Measurements from ENCODE around the gene CASZ1. TPM values are rescaled to one million over a fixed set of nuclear protein-coding genes. Genes with fewer than 3 reads are reported as not detected.

The CASZ1 gene
- total RNA-seq, 4 donors from 2014 or later, result 13.1 to 33.7 (median 20.9) TPM

- Histone ChIP-seq H3K27me3 (peaks cover 0 to 10% (median 0%) of the 10 kb centered on the region in 4 donors), H3K4me3 (no peak overlapping the region), H3K4me1 (peaks cover 0 to 36% (median 9%) of the 10 kb centered on the region in 3 donors), H3K9me3 (no peaks in the 10 kb centered on the region), H3K27ac (no peak overlapping the region), H3K36me3 (peaks cover 0 to 16% (median 0%) of the 10 kb centered on the region in 3 donors)
- 67 to 83% methylated on average over 3 to 9 of the region's 10 CpGs for WGBS, 2 donors
- intact Hi-C loops (cut with DNase I), result no loop called here
- DNase-seq, result no peak
- TF ChIP-seq CTCF (IDR thresholded peaks at IDR 0.05) (no peak), POLR2A (IDR thresholded peaks at IDR 0.05) (no peak)
These were observed 79.6 kb downstream of the CASZ1 start for GRCh38 chr1:10716840-10717239.

- peak overlapping the region in 1 of 4 donors; percentile 18 for H3K27ac ChIP-seq
- peaks cover 0 to 13% (median 0%) of the 10 kb centered on the region in 3 donors for H3K36me3 ChIP-seq
- 47 to 78% methylated on average over 14 to 16 of the region's 22 CpGs for WGBS, 2 donors
- H3K4me3 ChIP-seq, result no peak overlapping the region
- TF ChIP-seq CTCF (IDR thresholded peaks at IDR 0.05) (no peak), POLR2A (IDR thresholded peaks at IDR 0.05) (no peak)
- H3K9me3 ChIP-seq, result no peaks in the 10 kb centered on the region
- H3K27me3 ChIP-seq, result peaks cover 0 to 13% (median 0%) of the 10 kb centered on the region in 4 donors
- H3K4me1 ChIP-seq, result peaks cover 0 to 29% (median 9%) of the 10 kb centered on the region in 3 donors
- intact Hi-C loops (cut with DNase I), result no loop called here
- DNase-seq, result no peak
These were observed 81.9 kb downstream of the CASZ1 start for GRCh38 chr1:10714337-10715114.

- WGBS, 2 donors, result 40 to 88% methylated on average over 1 to 3 of the region's 7 CpGs
These were observed 82.8 kb downstream of the CASZ1 start for GRCh38 chr1:10713614-10714013.

GRCh38 chr1:10712568-10713362, 83.7 kb downstream of the CASZ1 start:
- peaks cover 0 to 13% (median 0%) of the 10 kb centered on the region in 4 donors for H3K27me3 ChIP-seq
- intact Hi-C loops (cut with DNase I), result no loop called here
- H3K36me3 ChIP-seq, result peaks cover 0 to 7% (median 0%) of the 10 kb centered on the region in 3 donors
- WGBS, 2 donors, result 61 to 69% methylated on average over 16 to 21 of the region's 25 CpGs
- no peak overlapping the region for H3K27ac ChIP-seq
- H3K4me1 ChIP-seq, result peaks cover 0 to 27% (median 9%) of the 10 kb centered on the region in 3 donors
- no peaks in the 10 kb centered on the region for H3K9me3 ChIP-seq
- no peak overlapping the region for H3K4me3 ChIP-seq
- no peak for TF ChIP-seq POLR2A (IDR thresholded peaks at IDR 0.05)
- TF ChIP-seq CTCF (IDR thresholded peaks at IDR 0.05), result no peak
- no peak for DNase-seq

More at GRCh38 chr1:10713614-10714013, 82.8 kb downstream of the CASZ1 start:
- H3K9me3 ChIP-seq, result no peaks in the 10 kb centered on the region
- H3K4me1 ChIP-seq, result peaks cover 0 to 29% (median 9%) of the 10 kb centered on the region in 3 donors
- H3K27ac ChIP-seq, result no peak overlapping the region
- H3K36me3 ChIP-seq, result peaks cover 0 to 7% (median 0%) of the 10 kb centered on the region in 3 donors
- intact Hi-C loops (cut with DNase I), result no loop called here
- H3K4me3 ChIP-seq, result no peak overlapping the region
- peaks cover 0 to 13% (median 0%) of the 10 kb centered on the region in 4 donors for H3K27me3 ChIP-seq
- DNase-seq, result no peak
- TF ChIP-seq POLR2A (IDR thresholded peaks at IDR 0.05) (no peak), CTCF (IDR thresholded peaks at IDR 0.05) (no peak)

Data from esophagus squamous epithelium (tissue), 5 donors.